HG03439 (cell line): ENCODE data around the gene PCNX1.
A peak's percentile ranks its signal among the peaks of the same experiment; 100 is the strongest.
"Not testable (repeated sequence)": the region's sequence is repeated elsewhere in the genome, so short reads cannot be mapped to it uniquely, and the experiment has no call there.

ENCODE experiments used
- ATAC-seq: cut with Tn5 transposase; IDR thresholded peaks from one replicate; pipeline ENCODE4 v1.9.1; 2021; ENCODE audit warnings: mild to moderate bottlenecking, moderate library complexity; ENCODE audit not compliant: unreplicated experiment

The PCNX1 gene

DNA sequence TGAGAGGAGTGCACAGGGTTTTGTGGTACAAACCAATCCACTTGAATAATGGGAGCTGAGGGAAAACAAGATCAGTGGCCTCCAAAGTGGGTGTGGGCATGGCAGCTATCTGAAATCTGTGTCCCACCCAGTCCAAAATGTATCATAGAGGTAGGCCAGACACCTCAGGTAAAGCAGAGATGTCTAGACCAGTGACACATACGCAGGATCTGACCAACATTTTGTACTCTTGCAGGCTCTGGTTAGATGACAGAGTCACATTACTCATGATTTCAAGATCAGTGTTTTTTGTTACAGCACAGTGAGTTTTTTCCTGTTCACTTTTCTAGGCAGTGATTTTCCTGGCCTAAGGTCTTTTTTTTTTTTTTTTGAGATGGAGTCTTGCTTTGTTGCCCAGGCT is 211.8 kb downstream of the PCNX1 start:
- no peak for ATAC-seq

DNA sequence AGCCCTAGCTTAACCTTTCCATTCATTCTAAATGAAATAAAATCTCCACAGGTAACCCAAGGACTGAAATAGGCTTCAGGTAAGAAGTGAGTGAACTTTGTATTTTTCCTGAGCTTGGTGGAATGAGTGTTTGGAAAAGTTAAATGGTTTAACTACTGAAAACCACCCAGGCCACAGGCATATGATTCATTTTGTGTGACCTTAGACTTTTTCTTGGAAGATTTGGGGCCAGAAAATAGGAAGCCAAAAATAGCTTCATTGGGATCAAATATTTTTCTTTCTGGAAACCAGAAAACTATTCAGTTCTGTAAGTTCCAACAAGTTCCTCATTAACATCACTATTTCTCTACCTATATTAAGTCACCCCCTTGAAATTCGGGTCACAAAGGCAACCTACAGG is 212.6 kb downstream of the PCNX1 start:
- no peak for ATAC-seq

DNA sequence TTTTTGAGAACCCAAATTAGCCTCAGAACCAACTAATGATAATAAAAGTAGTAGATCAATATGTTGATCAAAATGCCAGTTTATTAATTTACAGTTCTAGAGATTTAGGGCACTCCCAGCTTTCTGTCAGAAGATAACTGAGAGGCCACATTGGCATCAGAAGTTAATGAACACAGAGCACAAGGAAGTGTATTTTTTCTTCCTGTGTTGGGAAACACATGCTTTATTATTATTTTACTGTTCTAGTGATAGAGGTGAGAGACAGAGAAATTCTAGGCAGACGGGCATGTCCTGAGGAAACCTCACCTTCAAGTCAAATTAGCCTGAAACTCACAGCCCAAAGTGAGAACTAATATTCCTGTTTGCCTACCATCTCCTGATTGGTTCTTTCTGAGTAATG is 213.7 kb downstream of the PCNX1 start:
- no peak for ATAC-seq

DNA sequence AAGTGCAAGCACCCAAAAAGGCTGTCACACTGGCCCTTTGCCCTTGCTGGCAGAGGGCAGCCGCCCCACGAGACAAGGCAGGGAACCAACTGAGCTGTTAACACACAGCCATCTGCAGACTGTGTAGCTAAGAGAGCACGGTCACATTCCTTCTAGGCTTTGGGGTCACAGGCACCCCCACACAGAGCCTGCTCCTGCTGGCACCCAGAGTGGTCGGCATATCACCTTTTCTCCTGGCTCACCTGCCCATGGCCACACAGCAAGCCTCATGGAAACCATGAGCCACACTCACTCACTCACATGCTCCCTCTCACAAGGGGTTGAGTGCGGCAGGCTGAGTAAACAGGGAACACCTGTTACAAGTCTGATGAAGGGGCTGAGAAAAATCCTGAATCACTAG is 214.5 kb downstream of the PCNX1 start:
- ATAC-seq: no peak

DNA sequence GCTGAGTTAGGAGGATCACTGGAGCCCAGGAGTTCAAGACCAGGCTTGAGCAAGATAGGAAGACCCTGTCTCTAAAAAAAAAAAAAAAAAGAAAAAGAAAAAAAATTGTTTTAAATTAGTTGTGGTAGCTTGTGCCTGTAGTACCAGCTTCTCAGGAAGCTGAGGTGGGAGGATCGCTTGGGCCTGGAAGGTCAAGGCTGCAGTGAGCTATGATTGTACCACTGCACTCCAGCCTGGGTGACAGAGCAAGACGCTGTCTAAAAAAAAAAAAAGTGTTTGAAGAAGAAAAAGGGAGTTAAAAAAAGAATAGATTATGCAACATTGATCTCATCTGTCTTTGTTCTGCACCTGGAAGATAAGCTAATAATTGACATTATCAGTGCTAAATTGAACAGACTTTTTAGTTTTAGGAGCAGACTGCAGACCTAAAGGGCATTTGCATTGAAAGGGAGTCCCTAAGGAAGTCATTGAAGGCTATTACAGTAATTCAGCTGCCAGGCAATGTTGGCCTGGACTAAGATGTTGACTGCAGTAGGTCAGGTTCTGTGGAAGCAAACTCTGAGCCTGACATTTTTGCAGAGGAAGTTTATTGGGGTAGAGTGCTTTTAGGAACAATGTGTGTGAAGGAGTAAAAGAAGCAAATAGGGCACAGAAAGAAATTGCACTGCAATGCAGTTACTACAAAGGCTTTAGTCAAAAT is 215.8 kb downstream of the PCNX1 start:
- no peak for ATAC-seq

DNA sequence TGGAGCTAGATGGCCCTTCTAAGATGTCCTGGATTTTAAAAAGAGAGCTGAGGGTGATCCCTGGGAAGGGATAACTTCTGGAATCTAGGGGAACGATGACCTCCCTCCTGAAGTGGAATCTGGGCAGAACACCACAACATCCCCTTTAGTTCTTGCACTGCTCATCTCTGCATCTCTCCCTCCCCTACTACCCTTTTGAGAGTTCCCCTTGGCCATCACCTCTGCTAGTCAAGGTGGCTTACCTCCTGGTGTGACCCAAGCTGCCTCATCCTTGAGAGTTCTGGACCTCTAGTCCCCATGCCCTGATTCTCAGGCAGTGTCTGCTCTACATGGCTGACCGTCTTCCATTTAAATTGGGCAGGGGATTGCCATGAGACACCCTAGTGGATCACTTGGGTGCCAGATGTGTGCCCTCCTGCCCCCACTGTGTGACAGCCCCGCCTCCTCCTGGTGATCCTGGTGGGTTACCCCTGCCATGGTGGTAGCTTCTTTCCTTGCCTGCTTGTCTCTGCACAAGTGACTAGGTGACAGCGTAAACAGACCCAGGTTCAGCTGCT is 216.4 kb downstream of the PCNX1 start:
- no peak for ATAC-seq

DNA sequence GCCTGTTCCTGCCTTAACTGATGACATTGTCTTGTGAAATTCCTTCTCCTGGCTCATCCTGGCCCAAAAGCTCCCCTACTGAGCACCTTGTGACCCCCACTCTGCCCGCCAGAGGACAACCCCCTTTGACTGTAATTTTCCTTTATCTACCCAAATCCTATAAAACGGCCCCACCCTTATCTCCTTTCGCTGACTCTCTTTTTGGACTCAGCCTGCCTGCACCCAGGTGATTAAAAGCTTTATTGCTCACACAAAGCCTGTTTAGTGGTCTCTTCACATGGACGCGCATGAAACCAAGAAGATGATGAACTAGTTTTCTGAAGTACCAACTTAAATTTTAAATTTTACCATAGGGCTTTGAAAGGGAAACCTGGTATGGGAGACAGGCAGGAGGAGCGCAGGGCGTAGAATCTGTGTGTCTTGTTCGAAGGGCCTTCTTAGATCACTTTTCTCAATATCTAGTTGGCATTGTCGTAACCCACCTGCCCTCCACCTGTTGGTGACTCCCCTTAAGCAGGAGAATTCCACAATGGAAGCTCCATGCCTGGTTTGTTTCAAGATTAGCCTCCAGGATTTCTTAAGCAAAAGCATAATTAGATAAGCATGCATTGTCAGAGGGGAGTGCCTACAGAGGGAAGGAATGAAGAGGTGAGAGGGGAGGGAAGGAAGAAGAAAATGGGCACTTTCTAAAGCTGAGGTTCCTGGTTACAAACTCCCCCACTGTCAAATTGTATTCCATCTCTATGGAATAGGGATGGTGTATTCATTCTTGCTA is 222.6 kb downstream of the PCNX1 start:
- not testable (repeated sequence) for ATAC-seq

DNA sequence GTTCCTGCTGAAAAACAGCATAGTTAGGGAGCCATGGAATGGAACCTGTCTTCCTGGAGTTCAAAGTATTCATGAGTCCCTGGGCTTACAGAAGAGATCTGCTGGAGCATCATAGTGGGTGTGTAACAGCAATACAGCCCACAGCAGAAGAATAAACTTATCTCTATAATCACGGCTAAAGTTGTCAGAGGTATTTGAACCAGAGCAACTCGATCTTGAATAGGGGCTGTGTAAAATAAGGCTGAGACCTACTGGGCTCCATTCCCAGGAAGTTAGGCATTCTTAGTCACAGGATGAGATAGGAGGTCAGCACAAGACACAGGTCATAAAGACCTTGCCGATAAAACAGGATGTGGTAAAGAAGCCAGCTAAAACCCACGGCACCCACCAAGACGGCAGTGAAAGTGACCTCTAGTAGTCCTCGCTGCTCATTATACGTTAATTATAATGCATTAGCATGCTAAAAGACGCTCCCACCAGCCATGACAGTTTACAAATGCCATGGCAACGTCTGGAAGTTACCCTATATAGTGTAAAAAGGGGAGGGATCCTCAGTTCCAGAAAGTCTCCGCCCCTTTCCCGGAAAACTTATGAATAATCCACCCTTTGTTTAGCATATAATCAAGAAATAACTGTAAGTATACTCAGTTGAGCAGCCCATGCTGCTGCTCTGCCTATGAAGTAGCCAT is 223.4 kb downstream of the PCNX1 start:
- no peak for ATAC-seq

DNA sequence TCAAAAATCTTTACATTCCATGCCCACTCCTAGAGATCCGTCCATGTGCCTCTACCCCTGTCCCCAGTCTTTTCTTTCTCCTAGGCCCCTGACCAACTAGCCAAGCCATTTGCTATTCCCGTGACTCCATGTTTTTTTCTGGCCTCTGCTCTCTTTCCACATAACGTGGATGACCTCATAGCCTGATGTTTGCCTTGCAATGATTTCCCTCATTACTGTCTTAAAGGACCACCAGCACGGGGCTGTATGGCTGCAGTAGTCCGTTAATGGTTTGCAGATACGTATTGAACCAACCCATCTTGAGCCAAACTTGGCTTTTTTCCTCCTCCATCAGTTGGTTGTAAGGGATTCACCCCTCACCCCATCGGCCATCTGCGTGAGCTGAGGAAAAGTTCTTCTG is 226.0 kb downstream of the PCNX1 start:
- ATAC-seq: no peak

DNA sequence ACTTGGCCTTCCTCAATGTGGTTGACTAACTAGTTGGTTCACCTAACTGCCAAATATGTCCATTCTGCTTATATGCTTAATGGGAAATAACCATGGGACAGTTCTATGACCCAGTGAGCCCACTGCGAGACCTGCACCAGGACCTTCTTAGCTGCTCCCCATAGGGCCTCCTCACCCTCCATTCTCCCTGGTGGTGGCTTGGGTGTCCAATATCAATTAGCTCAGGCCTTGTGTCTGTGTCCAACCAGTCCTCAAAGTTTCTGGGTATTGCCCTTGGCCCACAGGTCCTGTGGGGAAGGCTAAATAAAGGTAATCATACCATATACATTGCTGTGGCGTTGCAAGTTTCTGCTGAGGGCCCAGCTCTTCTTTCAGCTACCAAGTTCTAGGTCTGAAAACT is 228.2 kb downstream of the PCNX1 start:
- ATAC-seq: no peak

DNA sequence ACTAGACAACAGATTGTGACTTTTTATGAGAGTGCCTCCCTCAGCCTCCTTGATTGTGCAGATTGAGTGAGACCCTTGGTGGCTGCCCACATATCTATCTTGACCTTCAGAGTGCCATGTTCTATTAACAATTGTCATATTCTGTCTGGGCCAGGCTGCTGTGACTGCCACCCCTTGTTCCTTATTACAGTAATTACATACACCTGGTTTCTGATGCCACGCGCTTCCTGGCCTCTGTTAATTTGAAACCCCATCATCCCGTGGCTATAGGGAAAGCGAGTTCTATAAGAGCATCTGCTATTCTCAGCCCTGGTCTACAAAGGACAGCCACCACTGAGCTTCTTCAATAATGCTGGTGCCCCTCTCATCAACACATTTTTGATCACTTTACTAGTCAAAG is 228.7 kb downstream of the PCNX1 start:
- ATAC-seq: no peak

DNA sequence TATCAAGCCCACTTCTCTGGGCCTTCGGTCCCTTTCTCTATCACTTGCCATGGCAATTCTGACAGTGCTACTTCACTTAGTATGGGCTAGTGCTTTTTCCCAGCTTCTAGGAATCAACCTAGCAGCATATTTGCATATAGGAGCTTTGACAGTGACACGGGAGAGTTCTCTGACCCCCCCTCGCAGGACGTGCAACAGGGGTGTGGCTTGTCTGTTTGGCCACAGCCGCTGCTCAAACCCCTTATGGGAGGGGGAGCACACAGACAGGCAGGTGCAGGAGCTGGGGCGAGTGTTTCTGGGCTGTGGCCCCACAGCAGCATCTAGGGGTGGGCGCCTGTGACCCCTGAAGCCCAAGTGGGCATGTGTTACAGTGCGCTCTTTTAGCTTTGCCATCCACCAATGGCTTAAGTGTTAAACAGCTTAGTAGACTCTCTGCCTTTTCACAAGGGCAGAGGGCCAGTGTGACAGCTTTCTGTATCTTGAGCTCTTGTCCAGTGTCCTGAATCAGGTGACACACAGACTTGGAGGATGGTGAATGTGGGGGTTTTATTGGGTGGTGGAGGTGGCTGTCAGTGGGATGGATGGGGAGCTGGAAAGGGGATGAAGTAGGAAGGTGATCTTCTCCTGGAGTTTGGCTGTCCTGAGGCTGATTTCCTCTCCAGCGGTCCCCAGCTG is 229.3 kb downstream of the PCNX1 start:
- ATAC-seq: no peak

DNA sequence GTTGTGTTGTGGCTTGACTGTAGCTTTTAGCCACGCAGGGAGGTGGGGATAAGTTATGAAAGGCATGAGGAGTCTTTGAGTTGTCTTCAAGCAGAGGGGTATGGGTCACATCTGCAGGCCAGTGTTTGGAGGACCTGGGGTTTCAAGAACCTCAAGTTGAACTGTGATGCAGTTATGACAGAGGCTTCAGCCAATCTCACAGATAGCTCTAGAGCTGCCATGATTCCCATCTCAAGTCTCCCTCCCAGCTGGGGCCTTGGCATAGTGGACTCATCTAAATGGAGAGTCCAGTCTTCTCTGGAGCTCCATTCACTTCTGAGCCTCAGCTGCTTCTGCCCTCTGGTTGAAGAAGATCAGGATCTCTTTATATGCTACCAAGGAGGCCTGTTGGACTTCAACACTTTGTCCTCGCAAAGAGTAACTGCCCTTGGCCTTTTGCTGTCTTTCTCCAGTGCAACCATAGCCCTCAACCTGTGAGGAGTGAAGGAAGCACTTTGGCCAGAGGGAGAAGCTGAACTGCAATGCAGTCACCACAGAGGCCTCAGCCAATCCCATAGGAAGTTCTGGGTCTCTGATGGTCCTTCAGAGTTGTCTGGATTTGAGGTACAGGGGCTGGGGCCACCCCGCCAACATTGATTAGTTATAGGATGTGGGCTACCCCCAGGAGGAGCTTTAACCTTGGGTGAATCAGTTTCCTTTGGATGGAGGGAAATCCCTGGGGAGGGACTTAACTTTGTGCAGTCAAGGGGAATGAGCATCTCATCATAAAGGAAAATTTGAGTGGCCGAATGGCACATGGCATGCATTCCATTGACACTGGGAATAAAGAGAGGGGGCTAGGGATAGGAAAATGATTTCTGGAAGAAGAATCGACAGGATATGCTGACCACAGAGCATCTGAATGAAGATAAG is 230.5 kb downstream of the PCNX1 start:
- no peak for ATAC-seq

DNA sequence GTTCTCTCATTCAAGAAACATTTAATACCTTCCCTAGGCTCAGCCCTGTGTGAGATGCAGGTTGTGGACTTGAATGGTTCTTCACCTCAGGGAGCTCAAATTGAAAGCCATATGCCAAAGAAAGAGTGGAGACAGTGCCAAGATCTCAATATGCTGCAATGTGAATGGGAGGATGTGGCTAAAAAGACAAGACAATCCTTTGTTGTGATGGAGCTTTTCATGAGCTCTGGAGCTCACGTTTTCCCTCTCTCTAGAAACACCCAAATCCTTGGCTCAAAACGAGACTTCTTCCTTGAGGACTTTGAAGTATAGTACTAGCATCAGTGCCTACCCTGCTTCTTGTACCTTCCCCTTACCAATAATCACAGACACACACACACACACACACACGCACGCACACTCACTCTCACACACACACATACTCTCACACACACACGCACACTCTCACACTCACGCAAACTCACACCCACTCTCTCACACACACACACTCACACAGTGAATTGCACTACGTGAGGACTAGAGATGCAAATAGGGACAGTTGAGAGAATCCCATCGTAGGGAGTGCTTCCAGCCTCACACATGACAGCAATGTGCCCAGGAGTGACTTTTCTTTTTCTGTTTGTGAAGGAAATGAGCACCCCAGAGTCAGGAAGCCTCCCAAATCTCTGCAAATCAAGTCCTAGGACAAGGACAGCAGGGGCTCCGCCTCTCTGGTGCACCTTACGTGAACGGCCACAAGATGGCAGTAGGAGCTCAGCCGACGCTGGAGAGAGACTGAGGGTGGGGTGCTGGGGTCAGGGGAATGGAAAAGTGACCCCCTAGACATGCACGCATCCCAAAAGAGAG is 231.4 kb downstream of the PCNX1 start:
- peak; percentile 51 for ATAC-seq

DNA sequence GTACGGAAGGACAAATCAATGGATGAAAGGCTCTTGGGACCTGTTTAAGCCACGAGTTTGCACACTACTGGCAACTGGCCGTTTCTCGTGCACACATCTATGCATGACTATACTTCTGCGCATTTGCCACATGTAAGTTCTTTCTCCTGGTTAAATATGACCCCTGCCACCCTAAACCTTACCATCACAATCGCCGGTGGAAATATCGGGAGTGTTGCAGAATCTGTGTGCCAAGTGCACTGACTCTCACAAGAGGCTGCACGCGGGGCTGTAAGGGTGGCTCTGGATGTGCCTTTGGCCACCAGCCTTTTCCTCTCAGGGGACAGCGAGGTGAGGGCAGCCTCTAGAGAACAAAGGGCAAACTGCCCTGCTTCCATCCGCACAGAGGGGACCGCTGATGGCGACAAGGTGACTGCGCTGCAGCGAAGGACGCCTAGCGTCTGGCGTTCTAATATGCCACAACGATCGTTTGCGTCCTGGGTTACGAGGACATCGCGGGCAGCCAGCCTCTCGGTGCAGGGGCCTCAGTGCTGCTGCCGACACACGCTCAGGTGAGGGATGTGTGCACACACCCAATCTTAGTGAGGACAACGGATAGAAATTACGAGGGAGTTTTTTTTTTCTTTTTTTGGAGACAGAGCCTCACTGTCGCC is 232.2 kb downstream of the PCNX1 start:
- ATAC-seq: no peak

DNA sequence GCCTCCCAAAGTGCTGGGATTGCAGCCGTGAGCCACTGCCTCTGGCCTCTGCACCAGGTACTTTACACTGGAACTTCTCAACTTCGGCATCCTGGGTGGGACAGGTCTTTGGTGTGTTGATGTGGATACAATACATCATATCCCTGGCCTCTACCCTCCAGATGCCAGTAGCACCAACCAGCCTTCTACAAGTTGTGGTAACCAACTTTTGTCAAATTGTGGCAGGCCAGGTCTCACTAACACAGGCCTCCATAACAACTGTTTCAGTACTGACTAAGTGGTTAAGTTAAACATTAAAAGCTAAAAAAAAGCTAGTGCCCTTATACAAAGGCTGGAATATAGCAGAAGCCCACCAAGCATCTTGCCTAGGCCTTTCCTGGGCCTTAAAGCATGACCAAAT is 232.9 kb downstream of the PCNX1 start:
- no peak for ATAC-seq

DNA sequence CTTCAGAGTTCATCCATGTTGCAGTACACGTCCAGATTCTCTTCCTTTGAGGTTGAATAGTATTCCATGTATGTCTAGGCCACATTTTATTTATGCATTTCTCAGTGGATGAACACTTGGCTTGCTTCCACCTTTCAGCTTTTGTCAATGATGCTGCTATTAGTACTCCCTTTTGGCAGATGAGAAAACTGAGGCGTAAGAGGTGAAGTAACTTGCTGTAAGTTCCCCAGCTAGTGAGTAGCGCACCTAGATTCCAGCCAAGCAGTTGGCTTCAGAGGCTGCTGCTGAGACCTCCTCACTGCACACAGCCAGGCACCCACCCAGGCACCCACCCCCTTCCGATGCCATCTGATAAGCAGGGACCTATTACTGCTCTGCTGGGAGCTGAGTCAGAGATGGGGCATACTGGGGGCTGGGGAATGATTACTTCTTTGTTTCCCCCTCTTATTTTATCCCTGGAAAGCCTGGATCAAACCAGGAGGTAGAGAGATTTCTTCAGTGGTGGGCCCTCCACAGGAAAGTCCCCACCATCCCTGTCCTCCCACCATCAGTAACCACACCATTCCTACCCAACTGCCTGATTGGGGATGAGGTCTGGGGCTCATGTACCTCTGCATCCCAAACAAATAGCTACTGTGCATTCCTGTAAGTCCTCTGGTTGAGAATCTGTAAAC is 234.6 kb downstream of the PCNX1 start:
- ATAC-seq: no peak

DNA sequence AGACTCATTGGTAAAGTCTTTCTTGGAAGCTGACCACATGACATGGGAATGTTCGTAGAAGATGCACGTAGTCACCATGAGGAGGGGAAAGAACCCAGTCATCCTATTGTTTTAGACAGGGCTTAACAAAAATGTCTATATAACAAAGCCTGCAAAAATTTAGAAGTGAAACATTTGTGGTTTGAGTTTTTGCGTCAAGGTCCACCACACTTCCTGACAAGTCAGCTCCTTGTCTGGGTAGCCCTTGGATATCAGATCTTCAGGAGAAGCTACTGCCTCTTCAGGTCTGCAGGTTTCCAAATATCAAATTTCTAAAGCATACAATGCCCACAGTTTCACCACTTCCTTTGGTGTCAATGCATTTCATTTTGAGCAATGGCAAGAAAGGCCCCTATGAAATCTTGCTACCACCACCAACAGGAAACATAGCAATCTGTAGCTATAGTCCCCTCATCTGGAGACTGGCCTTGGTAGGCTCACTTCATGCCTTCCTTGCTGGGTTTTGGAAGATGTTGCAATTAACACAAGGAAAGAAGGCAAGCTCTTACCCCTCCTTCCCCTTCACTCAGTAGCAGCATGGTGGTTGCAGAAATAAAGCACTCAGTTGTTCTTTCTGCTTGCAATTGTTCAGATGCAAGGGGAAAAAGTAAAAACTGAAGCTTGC is 235.2 kb downstream of the PCNX1 start:
- ATAC-seq: no peak
